WTC11 (cell line): Measurements from ENCODE around the gene SEMA4A. TPM values are rescaled to one million over a fixed set of nuclear protein-coding genes. Genes with fewer than 3 reads are reported as not detected.
A peak's percentile ranks its signal among the peaks of the same experiment; 100 is the strongest.
"Not testable (repeated sequence)": the region's sequence is repeated elsewhere in the genome, so short reads cannot be mapped to it uniquely, and the experiment has no call there.

Source experiments
- ATAC-seq: fragments of 200-7000 bp; cut with Tn5 transposase; 2 replicates; pipeline ENCODE4 v1.10.0; 2021; ENCODE audit warnings: mild to moderate bottlenecking, moderate library complexity
- CTCF ChIA-PET: fragments of 300-600 bp; sonication (Branson Sonifier 250); formaldehyde crosslinking; loops from one replicate; lab custom pipeline; 2021; ENCODE audit warnings: antibody characterized with exemption; lab: Charles Lee
- POLR2A ChIA-PET: fragments of 350-600 bp; sonication (Branson Sonifier 250); formaldehyde crosslinking; loops from one replicate; lab custom pipeline; 2021; ENCODE audit warnings: antibody characterized with exemption; lab: Charles Lee
- DNase-seq: peaks from one replicate; pipeline ENCODE4 v3.0.0; 2021; ENCODE audit warnings: low spot score
- H3K27ac Mint-ChIP-seq: 2 replicates; pipeline ENCODE4 v1.8.0; 2021; ENCODE audit warnings: mixed read lengths
- H3K27me3 Mint-ChIP-seq: 2 replicates; pipeline ENCODE4 v1.8.0; 2021; ENCODE audit warnings: low read depth, mild to moderate bottlenecking, moderate library complexity, mixed read lengths
- H3K36me3 Mint-ChIP-seq: 2 replicates; pipeline ENCODE4 v1.8.0; 2021; ENCODE audit warnings: mixed read lengths
- H3K4me1 Mint-ChIP-seq: 2 replicates; pipeline ENCODE4 v1.8.0; 2022; ENCODE audit warnings: mixed read lengths
- H3K4me3 Mint-ChIP-seq: 2 replicates; pipeline ENCODE4 v1.8.0; 2021; ENCODE audit warnings: mild to moderate bottlenecking, moderate library complexity, mixed read lengths
- H3K9me3 Mint-ChIP-seq: 2 replicates; pipeline ENCODE4 v1.8.0; 2021; ENCODE audit warnings: mixed read lengths
- ATF1 ChIP-seq: sonication (generic); formaldehyde crosslinking; IDR thresholded peaks from 2 replicates; pipeline ENCODE4 v1.8.1; 2023; ENCODE audit warnings: mild to moderate bottlenecking, moderate library complexity, missing genetic modification reagents
- CREM ChIP-seq: sonication (generic); formaldehyde crosslinking; IDR thresholded peaks from 2 replicates; pipeline ENCODE4 v1.8.1; 2022; ENCODE audit warnings: mild to moderate bottlenecking, missing genetic modification reagents, moderate library complexity
- E2F5 ChIP-seq: sonication (generic); formaldehyde crosslinking; IDR thresholded peaks from 2 replicates; pipeline ENCODE4 v1.8.1; 2022; ENCODE audit warnings: mild to moderate bottlenecking, moderate library complexity, missing genetic modification reagents
- EMX1 ChIP-seq: fragments of 250-450 bp; sonication (Bioruptor Pico); IDR thresholded peaks from 2 replicates; pipeline ENCODE4 v1.8.0; 2021; ENCODE audit warnings: mild to moderate bottlenecking
- GABPB1 ChIP-seq: sonication (generic); formaldehyde crosslinking; IDR thresholded peaks from 2 replicates; pipeline ENCODE4 v1.8.1; 2023; ENCODE audit warnings: mild to moderate bottlenecking, missing genetic modification reagents
- HMGXB4 ChIP-seq: sonication (generic); formaldehyde crosslinking; IDR thresholded peaks from 2 replicates; pipeline ENCODE4 v1.8.1; 2023; ENCODE audit warnings: mild to moderate bottlenecking, moderate library complexity, missing genetic modification reagents
- JUN ChIP-seq: sonication (generic); formaldehyde crosslinking; IDR thresholded peaks from 2 replicates; pipeline ENCODE4 v1.8.0; 2023; ENCODE audit warnings: mild to moderate bottlenecking, missing genetic modification reagents
- NFATC4 ChIP-seq: fragments of 250-450 bp; sonication (Bioruptor Pico); IDR thresholded peaks from 2 replicates; pipeline ENCODE4 v1.9.0; 2021; ENCODE audit warnings: mild to moderate bottlenecking
- NR1H2 ChIP-seq: sonication (generic); formaldehyde crosslinking; IDR thresholded peaks from 2 replicates; pipeline ENCODE4 v1.9.0; 2021; ENCODE audit warnings: mild to moderate bottlenecking, moderate library complexity, missing genetic modification reagents
- SMAD4 ChIP-seq: sonication (generic); formaldehyde crosslinking; IDR thresholded peaks from 2 replicates; pipeline ENCODE4 v1.8.0; 2022; ENCODE audit warnings: mild to moderate bottlenecking, missing genetic modification reagents
- TEAD4 ChIP-seq: sonication (generic); formaldehyde crosslinking; IDR thresholded peaks from 2 replicates; pipeline ENCODE4 v1.8.0; 2022; ENCODE audit warnings: mild to moderate bottlenecking, missing genetic modification reagents
- USF2 ChIP-seq: sonication (generic); formaldehyde crosslinking; IDR thresholded peaks from 2 replicates; pipeline ENCODE4 v1.8.1; 2023; ENCODE audit warnings: mild to moderate bottlenecking, missing genetic modification reagents, moderate library complexity
- ZNF121 ChIP-seq: sonication (generic); formaldehyde crosslinking; IDR thresholded peaks from 2 replicates; pipeline ENCODE4 v1.8.0; 2023; ENCODE audit warnings: missing genetic modification reagents
- ZNF219 ChIP-seq: sonication (generic); formaldehyde crosslinking; IDR thresholded peaks from 2 replicates; pipeline ENCODE4 v1.8.0; 2023; ENCODE audit warnings: missing genetic modification reagents, mild to moderate bottlenecking, borderline replicate concordance
- ZNF317 ChIP-seq: sonication (generic); formaldehyde crosslinking; IDR thresholded peaks from 2 replicates; pipeline ENCODE4 v1.8.1; 2023; ENCODE audit warnings: low read depth, mild to moderate bottlenecking, moderate library complexity, missing genetic modification reagents, borderline replicate concordance
- ZNF512 ChIP-seq: sonication (generic); formaldehyde crosslinking; IDR thresholded peaks from 2 replicates; pipeline ENCODE4 v1.8.1; 2022; ENCODE audit warnings: missing genetic modification reagents, borderline replicate concordance
- total RNA-seq: library from RNA; stranded (reverse); gene quantifications from 3 replicates; pipeline ENCODE4 v1.2.3, GENCODE V29; 2021

The SEMA4A gene
- total RNA-seq, 1 experiment from 2014 or later = 12.4 TPM

- peak; percentile 58 for TF ChIP-seq USF2
- H3K36me3 Mint-ChIP-seq, POLR2A ChIA-PET, H3K27me3 Mint-ChIP-seq, CTCF ChIA-PET, ATAC-seq: not testable (repeated sequence)
- DNase-seq = peak; percentile 64
- peaks cover 11% of the 10 kb centered on the region for H3K9me3 Mint-ChIP-seq
- peak overlapping the region; percentile 97 for H3K27ac Mint-ChIP-seq
- H3K4me3 Mint-ChIP-seq = peak overlapping the region; percentile 38
- H3K4me1 Mint-ChIP-seq = peaks cover 47% of the 10 kb centered on the region
These were observed 28.1 kb downstream of the SEMA4A start for GRCh38 chr1:156181391-156181924.

- peak; percentile 36 for ATAC-seq
- Mint-ChIP-seq H3K4me3 (peak overlapping the region; percentile 38), H3K36me3 (peaks cover 11% of the 10 kb centered on the region), H3K4me1 (peaks cover 40% of the 10 kb centered on the region), H3K27ac (peak overlapping the region; percentile 97), H3K9me3 (peaks cover 18% of the 10 kb centered on the region)
- H3K27me3 Mint-ChIP-seq, POLR2A ChIA-PET, DNase-seq: not testable (repeated sequence)
- CTCF ChIA-PET = interaction anchor here (1.6 kb wide), 1 partner anchor 12 kb away, joined by 6 read pairs; the partner anchor contains the start of gene SLC25A44
- peak; percentile 98 for TF ChIP-seq ZNF121 (CRISPR knock-in tag)
These were observed 28.8 kb downstream of the SEMA4A start for GRCh38 chr1:156182010-156182779.

- ATAC-seq, H3K4me3 Mint-ChIP-seq, H3K27ac Mint-ChIP-seq, H3K27me3 Mint-ChIP-seq, POLR2A ChIA-PET: not testable (repeated sequence)
- CTCF ChIA-PET = interaction anchor here (0.6 kb wide), 1 partner anchor 44 kb away, joined by 3 read pairs; no protein-coding TSS in a partner anchor
- Mint-ChIP-seq H3K9me3 (peaks cover 32% of the 10 kb centered on the region), H3K4me1 (peaks cover 14% of the 10 kb centered on the region), H3K36me3 (peaks cover 22% of the 10 kb centered on the region)
- TF ChIP-seq GABPB1 (CRISPR knock-in tag) = peak; percentile 91
- TF ChIP-seq, all 79 proteins: peak for 1; not testable (repeated sequence) for 78
- not testable (repeated sequence) for DNase-seq
These were observed 33.2 kb downstream of the SEMA4A start for GRCh38 chr1:156186347-156187177.

GRCh38 chr1:156190265-156190664 is 36.9 kb downstream of the SEMA4A start:
- CTCF ChIA-PET = interaction anchor here (1.1 kb wide), 1 partner anchor 93 kb away, joined by 3 read pairs; no protein-coding TSS in a partner anchor
- H3K27ac Mint-ChIP-seq, ATAC-seq, DNase-seq, H3K27me3 Mint-ChIP-seq, H3K4me3 Mint-ChIP-seq: not testable (repeated sequence)
- POLR2A ChIA-PET = interaction anchor here (0.6 to 1.2 kb wide), 2 partner anchors 23 to 45 kb away, joined by 3 to 12 read pairs; partner anchors contain the start of gene PMF1
- H3K36me3 Mint-ChIP-seq = peaks cover 22% of the 10 kb centered on the region
- peaks cover 23% of the 10 kb centered on the region for H3K4me1 Mint-ChIP-seq
- peaks cover 32% of the 10 kb centered on the region for H3K9me3 Mint-ChIP-seq

GRCh38 chr1:156191292-156191964 is 38.0 kb downstream of the SEMA4A start:
- H3K4me1 Mint-ChIP-seq = peaks cover 34% of the 10 kb centered on the region
- no peaks in the 10 kb centered on the region for H3K27me3 Mint-ChIP-seq
- H3K4me3 Mint-ChIP-seq = no peak overlapping the region
- H3K27ac Mint-ChIP-seq = peak overlapping the region; percentile 71; the same call in 1 of the 2 replicates
- TF ChIP-seq HMGXB4 (CRISPR knock-in tag) (no peak), JUN (CRISPR knock-in tag) (no peak), ATF1 (no peak), SMAD4 (CRISPR knock-in tag) (no peak), NR1H2 (CRISPR knock-in tag) (no peak), ZNF317 (no peak), ZNF512 (CRISPR knock-in tag) (no peak), EMX1 (CRISPR knock-in tag) (no peak), ZNF219 (no peak), NFATC4 (CRISPR knock-in tag) (no peak), E2F5 (CRISPR knock-in tag) (no peak), TEAD4 (CRISPR knock-in tag) (no peak), CREM (no peak)
- ChIA-PET POLR2A (interaction anchor here (1.0 kb wide), 1 partner anchor 21 kb away, joined by 3 read pairs; no protein-coding TSS in a partner anchor), CTCF (no interaction called here)
- peaks cover 22% of the 10 kb centered on the region for H3K9me3 Mint-ChIP-seq
- no peak for ATAC-seq
- H3K36me3 Mint-ChIP-seq = peaks cover 19% of the 10 kb centered on the region
- DNase-seq = no peak
